Measurements from ENCODE around the gene FASTKD3.

DNA sequence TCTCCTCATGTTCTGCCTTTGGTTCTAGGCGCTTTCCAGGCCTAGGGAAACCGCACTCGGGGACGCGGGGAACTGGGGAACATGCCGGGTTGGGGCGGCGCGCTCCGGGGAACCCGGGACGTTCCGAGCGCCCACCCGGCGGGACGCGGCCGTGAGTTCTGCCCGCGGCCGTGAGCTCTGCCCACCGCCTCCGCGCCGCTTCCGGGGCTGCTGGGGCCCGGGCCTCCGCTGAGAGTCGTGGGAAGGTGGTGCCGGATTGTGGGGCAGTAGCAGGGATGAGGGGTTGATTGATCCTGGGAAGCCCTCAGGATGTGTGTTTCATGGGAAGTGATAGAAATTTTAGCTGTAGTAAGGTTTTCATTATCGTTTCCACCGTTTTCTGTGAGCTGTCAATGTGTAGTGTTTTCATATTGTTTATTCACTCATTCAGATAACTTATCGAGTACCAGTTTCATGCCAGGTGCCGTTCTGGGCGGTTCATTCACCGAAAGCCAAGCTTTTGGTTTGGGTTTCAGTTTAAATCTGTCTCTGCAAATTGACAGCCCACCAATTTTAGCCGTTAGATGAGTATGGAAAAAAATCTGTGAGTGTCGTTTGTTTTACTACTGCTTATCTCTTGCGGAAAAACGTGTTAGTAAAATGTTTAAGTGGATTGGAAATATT, 774 bp upstream of the FASTKD3 start:
- TF ChIP-seq HNF4G (IDR thresholded peaks at IDR 0.05) = no peak
- TF ChIP-seq MAX (IDR thresholded peaks at IDR 0.05) = no peak
- no peak for TF ChIP-seq TAF1 (conservative IDR thresholded peaks at IDR 0.05)
- TF ChIP-seq CTCF (IDR thresholded peaks at IDR 0.05; ENCODE audit: low read depth, low read length, missing input control) = no peak
- TF ChIP-seq, protein P1, sequence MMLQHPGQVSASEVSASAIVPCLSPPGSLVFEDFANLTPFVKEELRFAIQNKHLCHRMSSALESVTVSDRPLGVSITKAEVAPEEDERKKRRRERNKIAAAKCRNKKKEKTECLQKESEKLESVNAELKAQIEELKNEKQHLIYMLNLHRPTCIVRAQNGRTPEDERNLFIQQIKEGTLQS (IDR thresholded peaks at IDR 0.05) = no peak
- TF ChIP-seq RXRA (IDR thresholded peaks at IDR 0.05) = no peak
